Muscle of leg (tissue), 11 donors: Measurements from ENCODE around the gene AGAP1. TPM values are rescaled to one million over a fixed set of nuclear protein-coding genes. Genes with fewer than 3 reads are reported as not detected.

Experiments used
- DNase-seq: peaks from one replicate; pipeline ENCODE4 v3.0.0; 2013
- H3K27ac ChIP-seq: one replicate; pipeline ENCODE4 v1.5.1; 2013; ENCODE audit warnings: mild to moderate bottlenecking, low read length, control low read depth
- H3K27me3 ChIP-seq: one replicate; pipeline ENCODE4 v1.6.1; 2013; ENCODE audit warnings: low read length; ENCODE audit not compliant: control insufficient read depth, insufficient read depth
- H3K36me3 ChIP-seq: one replicate; pipeline ENCODE4 v1.6.1; 2013; ENCODE audit warnings: low read length; ENCODE audit not compliant: control insufficient read depth, insufficient read depth
- H3K4me1 ChIP-seq: one replicate; pipeline ENCODE4 v1.6.1; 2013; ENCODE audit warnings: low read length; ENCODE audit not compliant: control insufficient read depth, insufficient read depth
- H3K4me3 ChIP-seq: one replicate; pipeline ENCODE4 v1.5.1; 2013; ENCODE audit warnings: low read length, control low read depth
- H3K9me3 ChIP-seq: replicated peaks from 2 replicates; pipeline ENCODE4 v1.6.1; 2013; ENCODE audit warnings: low read depth, low read length; ENCODE audit not compliant: control insufficient read depth
- WGBS: methylation state at CpG from one replicate; pipeline ENCODE4 v1.1.5; 2013; ENCODE audit warnings: missing lambda C conversion rate; ENCODE audit not compliant: insufficient coverage; 5-methylcytosine and 5-hydroxymethylcytosine counted together
- polyA plus RNA-seq, 8 donors: library from polyadenylated mRNA; unstranded; fragments of 120-200 nt; gene quantifications; one replicate each; pipeline versions ENCODE4 v1.2.1 to v1.2.3, GENCODE V29; 2013; ENCODE audit warnings: inconsistent platforms in 1 of 8, low replicate concordance in 1 of 8; ENCODE audit not compliant: insufficient read length in 8 of 8, insufficient read depth in 1 of 8
- total RNA-seq: library from RNA; stranded (reverse); fragments of 120-200 nt; gene quantifications from one replicate; pipeline ENCODE4 v1.2.4, GENCODE V29; 2013

Gene AGAP1
- total and polyA plus RNA-seq, 9 donors, result 19.1 to 32.0 (median 26.8) TPM

- H3K4me1 ChIP-seq, result peaks cover 37% of the 10 kb centered on the region
- peak overlapping the region; percentile 94 for H3K27ac ChIP-seq
- DNase-seq, result peak; percentile 97
- H3K36me3 ChIP-seq, result peaks cover 12% of the 10 kb centered on the region
- 26% methylated on average over 4 of the region's 8 CpGs for WGBS
- no peaks in the 10 kb centered on the region for H3K27me3 ChIP-seq
- H3K4me3 ChIP-seq, result no peak overlapping the region
- no peaks in the 10 kb centered on the region for H3K9me3 ChIP-seq
Measured at GRCh38 chr2:235725016-235725489, 231.2 kb downstream of the AGAP1 start.

GRCh38 chr2:235725841-235726240, 232.0 kb downstream of the AGAP1 start:
- WGBS, result 27% methylated on average over 4 of the region's 4 CpGs
- H3K4me1 ChIP-seq, result peaks cover 37% of the 10 kb centered on the region
- H3K9me3 ChIP-seq, result no peaks in the 10 kb centered on the region
- peaks cover 8% of the 10 kb centered on the region for H3K36me3 ChIP-seq
- no peaks in the 10 kb centered on the region for H3K27me3 ChIP-seq
- peak overlapping the region; percentile 94 for H3K27ac ChIP-seq
- no peak overlapping the region for H3K4me3 ChIP-seq
- DNase-seq, result peak; percentile 90

- H3K4me1 ChIP-seq, result peaks cover 37% of the 10 kb centered on the region
- no peak overlapping the region for H3K4me3 ChIP-seq
- WGBS, result 92% methylated on average over 5 of the region's 5 CpGs
- H3K36me3 ChIP-seq, result peaks cover 9% of the 10 kb centered on the region
- DNase-seq, result no peak
- H3K9me3 ChIP-seq, result no peaks in the 10 kb centered on the region
- peak overlapping the region; percentile 94 for H3K27ac ChIP-seq
- no peaks in the 10 kb centered on the region for H3K27me3 ChIP-seq
Measured at GRCh38 chr2:235726554-235726953, 232.7 kb downstream of the AGAP1 start.

DNA sequence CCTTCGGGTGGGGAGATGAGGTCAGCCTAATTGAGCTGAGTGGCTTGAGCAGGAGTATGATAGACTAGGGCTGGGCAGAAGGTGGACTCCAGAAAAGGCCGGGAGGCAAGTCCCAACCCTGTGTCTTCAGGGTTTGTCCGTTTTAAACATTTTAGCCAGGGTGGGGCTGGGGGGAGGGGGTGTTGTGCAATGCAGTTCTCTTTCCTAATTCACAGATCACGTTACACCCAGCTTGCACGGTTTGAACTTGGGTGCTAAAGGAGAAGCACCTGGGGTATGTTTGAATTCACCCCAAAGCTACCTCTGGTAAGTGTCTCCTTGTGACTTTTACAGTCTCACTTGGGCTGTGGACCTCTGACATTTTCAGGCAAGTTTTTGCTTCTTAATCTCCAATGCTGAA, 233.3 kb downstream of the AGAP1 start:
- Histone ChIP-seq H3K9me3 (no peaks in the 10 kb centered on the region), H3K27ac (no peak overlapping the region), H3K4me3 (no peak overlapping the region), H3K4me1 (peaks cover 37% of the 10 kb centered on the region), H3K36me3 (peaks cover 9% of the 10 kb centered on the region), H3K27me3 (no peaks in the 10 kb centered on the region)
- 57% methylated on average over 1 of the region's 5 CpGs for WGBS
- DNase-seq, result no peak

DNA sequence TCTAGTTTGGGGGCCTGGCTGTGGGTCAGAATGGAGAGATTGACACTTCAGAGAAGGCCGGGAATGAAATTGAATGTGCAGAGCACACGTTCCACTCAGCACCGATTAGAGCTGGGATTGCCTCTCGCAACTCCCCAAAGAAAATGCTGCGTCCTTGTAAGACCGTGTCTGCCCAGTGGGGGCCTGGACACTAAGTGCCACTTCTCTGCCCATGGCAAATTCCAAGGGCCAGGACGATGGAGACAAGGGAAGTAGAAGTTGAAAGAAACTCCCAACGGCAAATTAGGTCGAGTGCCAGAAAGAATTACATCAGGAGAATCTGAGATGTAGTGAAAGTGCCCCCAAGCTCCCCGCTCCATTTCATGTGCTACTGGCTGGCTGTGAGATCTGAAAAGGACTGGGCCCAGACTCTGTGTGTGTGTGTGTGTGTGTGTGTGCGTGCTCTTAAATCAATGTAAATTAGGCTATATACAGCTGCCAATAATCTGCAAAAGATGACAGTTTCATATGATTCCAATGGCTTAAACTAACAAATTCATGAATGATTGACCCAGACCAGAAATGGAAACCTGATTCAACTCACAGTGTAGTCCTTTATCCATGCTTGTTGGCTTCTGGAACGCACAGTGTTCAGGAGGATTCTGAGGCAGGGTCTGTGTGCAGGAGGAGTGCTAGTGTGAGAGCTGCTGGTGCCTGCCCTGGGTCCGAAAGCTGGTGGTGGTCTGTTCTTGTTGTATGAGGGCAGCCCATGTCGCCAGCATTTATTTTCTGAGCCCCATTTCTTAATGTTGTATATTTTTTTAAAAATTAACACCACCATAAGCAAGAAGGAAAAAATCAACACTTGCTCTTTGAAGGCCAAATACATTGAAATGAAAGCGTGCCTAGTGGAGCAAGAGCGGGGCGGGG, 234.3 kb downstream of the AGAP1 start:
- Histone ChIP-seq H3K4me3 (no peak overlapping the region), H3K27me3 (no peaks in the 10 kb centered on the region), H3K27ac (no peak overlapping the region), H3K4me1 (peaks cover 37% of the 10 kb centered on the region), H3K9me3 (no peaks in the 10 kb centered on the region), H3K36me3 (peaks cover 7% of the 10 kb centered on the region)
- 81% methylated on average over 13 of the region's 17 CpGs for WGBS
- DNase-seq, result no peak

GRCh38 chr2:235728800-235729556, 235.1 kb downstream of the AGAP1 start:
- DNase-seq, result peak; percentile 67
- Histone ChIP-seq H3K27me3 (no peaks in the 10 kb centered on the region), H3K4me3 (no peak overlapping the region), H3K4me1 (peaks cover 33% of the 10 kb centered on the region), H3K27ac (no peak overlapping the region), H3K36me3 (peaks cover 3% of the 10 kb centered on the region), H3K9me3 (no peaks in the 10 kb centered on the region)
- 59% methylated on average over 9 of the region's 12 CpGs for WGBS

DNA sequence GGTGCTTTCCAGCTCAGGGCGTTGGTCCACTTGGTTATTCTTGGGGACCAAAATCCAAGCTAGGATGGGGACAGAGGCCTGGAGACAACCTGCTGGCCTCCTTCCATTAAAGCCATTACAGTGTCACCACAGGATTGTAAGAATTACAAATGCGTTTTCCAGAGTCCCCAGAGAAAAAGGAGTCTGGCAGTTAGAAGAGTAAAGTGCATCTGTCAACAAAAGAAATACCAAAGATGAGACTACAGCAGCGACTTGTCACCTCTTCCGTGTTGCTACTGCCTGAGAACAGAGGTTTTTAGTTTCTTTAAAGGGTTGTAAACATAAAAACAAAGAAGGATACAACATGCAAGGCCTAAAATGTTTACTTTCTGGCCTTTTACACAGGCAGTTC, 235.7 kb downstream of the AGAP1 start:
- H3K27me3 ChIP-seq, result no peaks in the 10 kb centered on the region
- no peak for DNase-seq
- no peaks in the 10 kb centered on the region for H3K9me3 ChIP-seq
- no peak overlapping the region for H3K27ac ChIP-seq
- no peak overlapping the region for H3K4me3 ChIP-seq
- 80% methylated on average over 1 of the region's 4 CpGs for WGBS
- peaks cover 3% of the 10 kb centered on the region for H3K36me3 ChIP-seq
- H3K4me1 ChIP-seq, result peaks cover 28% of the 10 kb centered on the region

- Histone ChIP-seq H3K9me3 (no peaks in the 10 kb centered on the region), H3K4me1 (peaks cover 22% of the 10 kb centered on the region), H3K27ac (no peak overlapping the region), H3K36me3 (peaks cover 3% of the 10 kb centered on the region), H3K27me3 (no peaks in the 10 kb centered on the region), H3K4me3 (no peak overlapping the region)
- DNase-seq, result no peak
- WGBS, result 80% methylated on average over 2 of the region's 7 CpGs
Measured at GRCh38 chr2:235730115-235730514, 236.3 kb downstream of the AGAP1 start.

DNA sequence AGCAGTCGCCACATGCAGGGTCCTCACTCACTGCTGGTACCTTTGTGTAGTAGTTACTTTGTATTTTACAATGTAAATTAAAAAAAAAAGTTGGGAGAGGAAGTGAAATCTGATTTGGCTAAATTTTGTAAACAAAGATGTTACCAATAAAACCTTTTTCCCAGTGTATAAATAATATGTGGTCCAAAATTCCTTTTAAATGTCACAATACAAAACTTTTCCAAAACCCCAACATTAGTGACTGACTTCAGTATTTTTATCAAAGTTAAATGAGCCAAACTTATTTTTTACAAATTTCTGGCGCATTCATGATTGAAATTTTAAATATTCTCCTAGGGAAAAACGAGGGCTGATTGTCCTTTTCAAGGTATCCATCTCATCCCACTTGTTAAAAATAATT, 239.9 kb downstream of the AGAP1 start:
- H3K4me3 ChIP-seq, result no peak overlapping the region
- peaks cover 13% of the 10 kb centered on the region for H3K36me3 ChIP-seq
- peaks cover 10% of the 10 kb centered on the region for H3K4me1 ChIP-seq
- DNase-seq, result peak; percentile 40
- no peaks in the 10 kb centered on the region for H3K27me3 ChIP-seq
- no peaks in the 10 kb centered on the region for H3K9me3 ChIP-seq
- H3K27ac ChIP-seq, result no peak overlapping the region
- WGBS, result no CpG with 5 or more reads among the region's 3 CpGs

DNA sequence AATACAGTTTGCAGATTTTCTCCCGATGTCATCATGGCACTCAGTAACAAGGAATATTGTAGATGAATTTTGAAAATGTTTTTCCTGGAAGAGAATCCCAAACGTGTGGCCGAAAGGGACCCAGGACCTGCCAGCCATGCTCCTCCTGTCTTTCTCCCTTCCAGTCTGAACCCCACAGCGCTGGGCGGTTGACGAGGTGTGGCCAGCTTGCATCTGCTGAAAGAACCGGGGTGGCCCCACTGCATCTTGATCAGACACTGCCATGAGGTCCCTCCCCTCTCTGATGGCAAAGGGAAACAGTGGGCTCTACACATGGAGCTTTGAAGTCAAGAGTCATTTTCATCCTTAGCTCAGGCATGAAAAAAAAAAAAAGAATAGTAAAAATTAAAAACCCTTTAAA, 240.3 kb downstream of the AGAP1 start:
- Histone ChIP-seq H3K4me1 (peaks cover 6% of the 10 kb centered on the region), H3K4me3 (no peak overlapping the region), H3K27ac (no peak overlapping the region), H3K36me3 (peaks cover 13% of the 10 kb centered on the region), H3K27me3 (no peaks in the 10 kb centered on the region), H3K9me3 (no peaks in the 10 kb centered on the region)
- DNase-seq, result no peak
- 100% methylated on average over 3 of the region's 7 CpGs for WGBS
